NCI-H2196 (cell line): Measurements from ENCODE around the gene DBN1.
A peak's percentile ranks its signal among the peaks of the same experiment; 100 is the strongest.

Experiments
- DNase-seq: peaks from one replicate; lab custom pipeline; 2025; ENCODE audit not compliant: unreplicated experiment; lab: John Stamatoyannopoulos, UW

Gene DBN1

GRCh38 chr5:177505075-177505474, 31.6 kb upstream of the DBN1 start:
- no peak for DNase-seq

- no peak for DNase-seq
Measured at GRCh38 chr5:177504086-177505056, 30.9 kb upstream of the DBN1 start.

DNA sequence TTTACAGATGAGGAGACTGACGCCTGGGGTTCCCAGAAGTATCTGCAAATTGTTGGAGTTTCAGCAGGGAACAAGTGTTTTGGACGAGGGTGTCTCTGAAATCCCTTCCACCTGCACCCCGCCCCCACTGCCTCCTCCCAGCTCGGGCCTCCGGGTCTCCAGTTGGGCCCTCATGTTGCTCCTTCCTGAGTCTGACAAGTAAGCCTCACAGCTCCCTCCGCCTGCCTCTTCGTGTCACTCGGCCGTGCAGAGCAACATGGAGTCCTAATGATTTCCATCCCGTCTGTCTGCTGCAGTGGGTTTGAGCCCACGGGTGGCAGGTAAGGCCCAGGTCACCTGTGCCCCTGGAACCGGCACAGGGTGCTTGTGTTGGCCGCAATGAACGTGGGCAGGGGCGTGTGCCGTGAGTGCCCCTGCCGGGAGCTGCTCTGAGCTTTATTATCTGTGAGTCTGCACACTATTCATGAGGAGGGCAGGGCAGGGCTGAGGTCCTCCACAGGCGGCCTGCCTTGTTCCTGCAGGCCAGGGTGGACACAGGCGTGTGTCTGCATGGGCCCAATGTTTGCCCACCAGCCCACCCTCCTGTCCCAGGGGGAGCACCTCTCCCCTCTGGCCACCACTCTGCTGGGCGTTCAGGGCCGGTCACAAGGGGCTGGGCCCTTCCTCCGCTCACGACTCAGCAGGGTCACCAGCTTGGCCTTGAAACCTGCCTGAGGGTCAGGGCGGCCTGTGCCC, 30.1 kb upstream of the DBN1 start:
- no peak for DNase-seq

- DNase-seq, result no peak
Measured at GRCh38 chr5:177502886-177503285, 29.5 kb upstream of the DBN1 start.

- no peak for DNase-seq
Measured at GRCh38 chr5:177501874-177502678, 28.6 kb upstream of the DBN1 start.

DNA sequence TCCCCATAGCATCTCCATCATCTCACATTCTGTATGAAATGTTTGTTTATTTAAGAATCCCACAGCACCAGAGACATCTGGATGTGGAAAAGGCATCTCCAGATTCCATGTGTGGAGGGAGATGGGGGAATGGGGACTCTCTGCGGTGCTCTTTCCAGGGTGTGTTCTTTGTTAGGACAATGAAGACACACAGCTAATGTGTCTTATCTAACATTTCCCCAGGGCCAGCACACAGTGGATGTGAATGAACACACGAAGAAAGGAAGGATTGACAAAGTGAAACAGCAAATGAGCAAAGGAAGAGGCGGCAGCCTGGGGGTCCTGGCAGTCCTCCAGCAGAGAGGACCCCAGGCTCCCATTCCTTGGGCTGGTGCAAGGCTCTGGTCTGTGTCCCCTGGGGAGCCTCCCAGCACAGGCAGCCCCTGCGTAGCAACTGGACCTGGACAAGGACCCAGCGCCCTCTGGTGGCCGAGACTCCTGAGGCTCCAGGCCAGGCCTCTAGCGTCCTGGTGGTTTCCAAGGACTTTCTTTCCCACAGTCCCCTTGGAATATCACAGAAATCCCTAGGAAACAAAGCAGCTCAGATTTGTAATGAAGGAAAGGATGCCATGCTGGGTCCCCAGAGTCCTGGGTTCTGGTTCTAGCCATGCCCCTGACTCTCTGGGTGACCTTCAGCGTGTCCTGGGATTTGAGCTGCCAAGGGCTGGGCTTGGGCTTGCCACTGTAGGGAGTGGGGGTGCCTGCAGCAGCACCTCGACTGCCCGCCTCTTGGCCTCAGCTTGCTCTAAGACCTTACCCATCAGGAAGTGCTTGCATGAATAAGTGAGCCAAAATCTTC, 27.5 kb upstream of the DBN1 start:
- DNase-seq, result peak; percentile 88

DNA sequence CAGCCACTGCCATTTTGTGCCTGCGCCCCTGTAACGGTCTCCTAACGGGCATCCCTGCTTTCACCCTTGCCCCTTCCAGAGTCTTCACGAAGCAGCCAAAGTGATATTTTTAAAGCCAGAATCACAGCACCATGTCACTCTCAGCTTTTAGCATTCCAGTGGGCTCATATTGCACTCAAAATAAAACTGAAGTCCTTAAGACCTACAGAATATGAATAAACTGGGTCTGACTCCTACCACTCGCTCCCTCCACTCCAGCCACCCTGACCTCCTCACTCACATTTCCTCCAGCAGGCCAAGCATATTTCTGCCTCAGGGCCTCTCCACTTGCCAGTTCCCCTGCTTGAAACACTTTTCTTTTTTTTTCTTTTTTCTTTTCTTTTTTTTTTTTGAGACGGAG, 26.4 kb upstream of the DBN1 start:
- DNase-seq, result no peak

DNA sequence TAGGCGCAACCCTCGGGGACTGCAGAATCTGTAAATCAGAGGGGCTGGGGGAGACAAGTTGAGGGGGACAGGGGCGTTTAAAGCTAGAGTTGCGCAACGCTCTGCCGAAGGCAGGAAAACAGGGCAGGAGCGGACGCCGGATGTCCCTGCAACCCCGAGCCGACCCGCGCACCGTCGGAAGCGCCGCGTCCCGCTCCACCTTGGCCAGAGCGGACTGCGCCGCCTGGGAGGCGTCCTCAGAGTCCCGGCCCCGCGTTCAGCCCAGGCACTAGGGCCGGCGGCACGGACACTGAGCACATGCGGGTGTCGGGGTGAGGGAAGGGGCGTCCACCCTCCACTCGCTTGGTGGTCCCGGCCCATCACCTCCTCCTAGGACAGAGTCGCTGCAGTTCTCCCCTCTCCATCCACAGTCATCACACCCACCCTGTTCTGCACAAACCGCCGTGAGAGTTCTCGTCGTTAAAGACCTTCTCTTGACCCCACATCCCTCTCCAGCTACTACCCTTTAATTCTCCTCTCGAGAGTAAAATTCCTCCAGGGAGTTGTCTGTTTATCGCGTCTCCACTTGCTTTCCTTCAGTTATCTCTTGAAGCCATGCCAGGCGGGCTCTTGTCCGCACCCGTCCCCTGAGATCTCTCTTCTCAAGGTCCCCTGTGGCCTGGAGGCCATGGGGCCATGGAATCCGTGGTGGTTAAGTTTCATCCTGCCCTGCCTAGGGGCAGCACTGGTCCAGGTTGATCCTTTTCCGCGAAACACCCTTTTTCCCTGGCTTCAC, 24.8 kb upstream of the DBN1 start:
- DNase-seq, result peak; percentile 12

DNA sequence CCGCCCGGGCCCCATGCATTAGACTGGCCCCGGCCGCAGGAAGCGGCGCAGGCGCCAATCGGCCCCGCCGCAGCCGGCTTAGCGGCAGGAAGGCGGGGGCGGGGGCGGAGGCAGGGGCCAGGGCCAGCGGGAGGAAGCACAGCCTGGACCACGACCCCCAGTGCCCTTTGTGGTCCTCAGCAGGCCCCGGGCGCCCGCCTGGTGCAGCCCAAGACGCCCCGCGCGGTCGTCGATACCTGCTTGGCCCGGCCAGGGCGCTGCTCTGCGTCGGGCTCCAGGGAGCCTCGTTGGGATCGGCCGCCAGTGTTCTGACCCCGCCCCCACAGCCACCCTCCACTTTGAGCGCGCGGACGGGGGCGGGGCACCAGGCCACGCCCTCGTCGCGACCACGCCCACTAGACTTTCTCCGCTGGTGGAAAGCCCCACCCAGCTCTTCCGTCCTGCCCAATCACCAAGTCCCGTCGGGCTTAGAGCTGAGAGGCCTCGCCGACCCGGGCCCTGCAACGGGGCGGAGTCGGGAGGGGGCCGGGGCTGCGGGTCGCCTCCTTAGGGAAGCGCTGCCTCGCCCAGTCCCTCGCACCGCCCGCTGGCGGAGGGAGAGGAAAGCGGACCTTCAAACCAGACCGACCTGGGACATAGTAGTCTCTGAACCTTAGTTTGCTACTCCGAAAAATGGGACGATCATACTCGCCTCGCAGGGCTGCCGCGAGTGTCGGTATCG, 24.0 kb upstream of the DBN1 start, which contains the start of gene PDLIM7:
PDLIM7 (minus strand) TSS at position 313 of the 721 bp plus-strand sequence. CDS start 1,092 bp downstream, outside the sequence.
- DNase-seq, result peak; percentile 95

DNA sequence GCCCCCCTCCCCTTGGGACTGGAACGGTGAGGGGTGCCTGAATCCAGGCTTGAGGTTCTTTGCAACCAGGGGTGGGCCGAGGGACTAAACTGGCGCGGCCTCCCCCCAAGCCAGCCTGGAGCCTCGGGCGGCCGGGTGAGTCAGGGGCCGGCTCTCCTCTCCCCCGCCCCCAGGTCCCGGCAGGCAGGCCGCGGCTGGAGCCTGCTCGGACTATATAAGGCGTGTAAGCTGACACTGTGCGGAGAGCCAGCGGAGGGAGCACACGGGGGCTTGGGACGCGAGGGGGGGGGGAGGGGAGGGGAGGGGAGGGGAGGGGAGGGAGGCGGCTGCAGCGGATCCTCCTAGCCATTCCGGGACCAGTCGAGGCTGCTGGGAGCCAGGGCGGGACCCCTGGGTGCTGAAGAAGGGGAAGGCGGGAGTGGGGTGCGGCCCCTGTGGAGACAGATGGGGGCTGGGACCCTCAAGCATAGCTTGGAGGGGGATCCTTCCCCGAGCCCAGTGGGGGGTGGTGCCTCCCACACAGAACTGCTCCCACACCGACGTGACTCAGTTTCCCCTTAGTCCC, 23.4 kb upstream of the DBN1 start:
- peak; percentile 56 for DNase-seq

DNA sequence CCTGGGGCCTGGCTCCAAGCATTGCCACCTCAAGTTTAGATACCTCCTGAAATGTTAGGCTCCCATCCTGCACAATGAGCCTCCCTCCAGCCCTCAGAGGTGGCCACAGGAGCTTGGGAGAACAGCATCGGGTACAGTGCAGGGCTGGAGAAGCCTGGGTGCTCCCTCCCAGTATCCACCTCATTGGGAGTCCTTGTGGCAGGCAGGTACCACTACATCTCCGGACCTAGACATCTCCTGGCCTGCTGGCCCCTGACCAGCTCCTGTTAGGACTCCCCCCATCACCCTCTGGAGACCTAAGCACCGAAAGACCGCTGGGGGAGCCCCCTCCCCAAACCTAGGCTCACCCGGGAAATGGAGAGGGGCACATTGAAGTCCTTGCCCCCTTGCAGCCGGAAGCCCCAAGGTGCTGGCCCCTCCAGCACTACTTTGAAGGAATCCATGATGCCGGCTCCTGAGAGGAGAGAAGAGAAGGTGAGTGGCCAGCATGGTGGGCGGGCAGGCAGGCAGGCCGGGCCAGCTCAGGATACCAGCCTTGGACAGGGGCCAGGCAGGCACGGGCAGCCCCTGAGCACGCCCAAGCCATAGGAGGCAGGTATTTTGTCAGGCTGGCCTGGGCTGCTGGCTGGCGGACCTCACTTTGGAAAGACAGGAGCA, 22.8 kb upstream of the DBN1 start:
- DNase-seq, result peak; percentile 51

DNA sequence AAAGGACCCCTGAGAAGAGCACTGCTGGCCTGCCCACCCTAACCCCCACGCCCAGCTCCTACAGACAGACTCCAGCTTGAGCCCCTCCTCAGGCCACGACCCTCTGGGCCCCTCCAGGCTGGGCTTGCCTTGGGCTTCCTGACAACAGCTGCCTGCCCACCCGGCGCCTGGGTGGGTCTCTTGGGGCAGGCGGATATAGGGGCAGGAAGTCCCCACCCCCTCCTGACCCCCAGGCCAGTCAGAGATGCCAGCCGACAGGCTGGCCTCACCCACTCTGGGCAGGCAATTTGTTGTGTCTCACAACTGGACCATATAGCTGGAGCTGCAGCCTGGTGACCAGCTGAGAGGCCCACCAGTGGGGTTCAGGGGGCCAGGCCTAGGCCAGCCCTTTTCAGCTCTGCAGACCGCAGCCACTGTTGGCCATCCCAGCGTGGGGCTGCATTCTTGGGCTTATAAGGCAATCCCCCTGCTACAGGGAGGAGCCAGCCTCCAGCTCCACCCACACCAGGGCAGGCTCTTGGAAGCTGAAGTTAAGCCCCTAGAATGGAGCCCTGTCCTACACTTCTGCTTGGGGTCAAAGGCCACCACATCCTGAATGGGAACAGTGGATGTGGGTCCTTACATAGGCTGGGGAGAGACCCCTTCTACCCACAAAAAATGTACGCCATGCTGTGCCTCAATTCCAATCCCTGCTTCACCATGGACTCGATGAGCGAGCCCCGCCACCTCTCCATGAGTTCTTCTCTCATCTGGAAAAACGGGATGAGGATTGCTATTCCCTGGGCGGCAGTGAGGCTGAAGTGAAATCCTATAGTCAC, 22.0 kb upstream of the DBN1 start:
- no peak for DNase-seq

GRCh38 chr5:177494346-177495195, 21.1 kb upstream of the DBN1 start:
- DNase-seq, result no peak

DNA sequence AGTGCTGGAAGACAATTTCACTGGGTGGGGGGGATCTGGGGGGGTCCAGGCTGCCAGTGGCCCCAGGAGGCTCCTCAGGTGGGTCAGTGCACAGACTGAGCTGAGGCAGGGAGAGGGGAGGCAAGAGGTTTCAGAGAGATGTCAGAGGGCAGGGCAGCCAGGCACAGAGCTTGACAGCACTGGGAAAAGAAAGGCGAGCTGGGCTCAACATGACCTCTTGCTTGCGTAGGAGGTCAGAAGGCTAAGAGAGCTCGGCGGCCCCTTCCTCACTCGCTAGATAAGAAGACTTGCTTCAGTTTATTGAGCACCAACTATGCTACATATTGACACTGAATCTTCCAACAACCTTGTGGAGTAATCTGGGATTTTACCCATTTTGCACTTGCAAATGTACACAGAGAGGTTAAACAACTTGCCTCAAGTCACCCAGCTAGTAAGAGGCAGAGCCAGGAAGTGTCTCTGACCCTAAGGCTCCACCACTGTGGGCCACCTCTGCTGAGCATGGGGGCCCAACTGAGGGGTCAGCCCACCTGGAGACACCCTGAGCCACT, 20.4 kb upstream of the DBN1 start:
- no peak for DNase-seq

DNA sequence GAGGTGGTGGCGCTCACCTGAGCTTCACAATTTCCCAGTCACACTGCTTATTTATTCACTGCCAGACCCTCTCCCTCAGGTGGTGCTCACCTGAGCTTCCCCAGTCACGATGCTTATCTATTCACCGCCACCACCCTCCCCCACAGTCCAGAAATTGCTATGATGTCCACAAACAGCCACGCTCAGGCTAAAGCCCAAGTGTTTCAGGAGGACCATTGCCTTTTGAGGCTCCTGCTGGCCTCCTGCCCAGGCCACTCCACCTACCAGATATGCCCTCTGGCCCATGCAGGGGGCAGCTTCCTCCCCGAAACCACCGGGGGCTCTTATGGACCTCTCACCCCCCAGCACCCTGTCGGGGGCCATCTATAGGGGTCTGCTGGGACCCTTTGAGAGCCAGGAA, 19.4 kb upstream of the DBN1 start:
- no peak for DNase-seq
